Gastroesophageal sphincter (tissue), 3 donors: Measurements from ENCODE around the gene PNKD.

Source experiments
- POLR2A ChIP-seq, 2 donors: fragments of 450-650 bp; IDR thresholded peaks; one replicate each; pipeline ENCODE4 v1.6.1; 2017; ENCODE audit warnings: antibody characterized with exemption in 2 of 2, mild to moderate bottlenecking in 2 of 2, moderate library complexity in 1 of 2
- POLR2AphosphoS5 ChIP-seq: sonication (generic); formaldehyde crosslinking; IDR thresholded peaks from one replicate; pipeline ENCODE4 v1.6.1; 2017; ENCODE audit warnings: antibody characterized with exemption
- TF ChIP-seq, protein P1 (sequence below), 4 experiments: fragments of 200-600 bp in 2 of 4; fragments of 450-650 bp in 2 of 4; sonication (generic) in 1 of 4; IDR thresholded peaks; one replicate each; pipeline ENCODE4 v1.5.1; 2017 to 2019; ENCODE audit warnings: antibody characterized with exemption in 4 of 4, mild to moderate bottlenecking in 2 of 4, moderate library complexity in 2 of 4

DNA sequence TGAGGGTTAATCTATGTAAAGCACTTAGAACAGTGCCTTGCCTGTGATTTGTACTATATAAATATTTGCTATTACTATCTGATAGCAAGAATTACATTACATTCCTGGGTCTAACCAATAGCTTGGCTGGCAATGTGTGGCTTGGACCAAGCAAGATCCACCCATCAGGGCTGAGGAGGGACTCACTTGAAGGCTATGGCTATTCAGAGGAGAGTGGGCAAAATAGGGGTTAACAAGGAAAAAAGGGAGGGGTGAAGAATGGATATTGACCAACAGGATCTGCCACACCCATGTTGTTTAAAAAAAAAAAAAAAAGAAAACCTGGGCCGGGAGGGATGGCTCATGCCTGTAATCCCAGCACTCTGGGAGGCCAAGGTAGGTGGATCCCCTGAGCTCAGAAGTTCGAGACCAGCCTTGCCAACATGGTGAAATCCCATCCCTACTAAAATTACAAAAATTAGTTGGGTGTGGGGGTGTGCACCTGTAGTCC is 42.0 kb downstream of the PNKD start:
- TF ChIP-seq, protein P1, sequence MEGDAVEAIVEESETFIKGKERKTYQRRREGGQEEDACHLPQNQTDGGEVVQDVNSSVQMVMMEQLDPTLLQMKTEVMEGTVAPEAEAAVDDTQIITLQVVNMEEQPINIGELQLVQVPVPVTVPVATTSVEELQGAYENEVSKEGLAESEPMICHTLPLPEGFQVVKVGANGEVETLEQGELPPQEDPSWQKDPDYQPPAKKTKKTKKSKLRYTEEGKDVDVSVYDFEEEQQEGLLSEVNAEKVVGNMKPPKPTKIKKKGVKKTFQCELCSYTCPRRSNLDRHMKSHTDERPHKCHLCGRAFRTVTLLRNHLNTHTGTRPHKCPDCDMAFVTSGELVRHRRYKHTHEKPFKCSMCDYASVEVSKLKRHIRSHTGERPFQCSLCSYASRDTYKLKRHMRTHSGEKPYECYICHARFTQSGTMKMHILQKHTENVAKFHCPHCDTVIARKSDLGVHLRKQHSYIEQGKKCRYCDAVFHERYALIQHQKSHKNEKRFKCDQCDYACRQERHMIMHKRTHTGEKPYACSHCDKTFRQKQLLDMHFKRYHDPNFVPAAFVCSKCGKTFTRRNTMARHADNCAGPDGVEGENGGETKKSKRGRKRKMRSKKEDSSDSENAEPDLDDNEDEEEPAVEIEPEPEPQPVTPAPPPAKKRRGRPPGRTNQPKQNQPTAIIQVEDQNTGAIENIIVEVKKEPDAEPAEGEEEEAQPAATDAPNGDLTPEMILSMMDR (IDR thresholded peaks at IDR 0.05) = no peak
- TF ChIP-seq POLR2AphosphoS5 (no peak), POLR2A (IDR thresholded peaks at IDR 0.05) (no peak)
